Measurements from ENCODE around the gene DCLK1. TPM values are rescaled to one million over a fixed set of nuclear protein-coding genes. Genes with fewer than 3 reads are reported as not detected.

The DCLK1 gene
- total and polyA plus RNA-seq, 10 donors = 2.0 to 22.1 (median 11.7) TPM

- H3K4me1 ChIP-seq = no peaks in the 10 kb centered on the region
- intact Hi-C loops (cut with DNase I; ENCODE audit: low total_unique reads) = no loop called here
- H3K9me3 ChIP-seq = peaks cover 0 to 14% (median 7%) of the 10 kb centered on the region in 8 donors
- no peaks in the 10 kb centered on the region for H3K27me3 ChIP-seq (replicated peaks in 1 of 7)
- no peak overlapping the region for H3K27ac ChIP-seq
- TF ChIP-seq POLR2A (IDR thresholded peaks at IDR 0.05) (no peak), POLR2AphosphoS5 (IDR thresholded peaks at IDR 0.05) (no peak), CTCF (IDR thresholded peaks at IDR 0.05 in 8 of 11, conservative IDR thresholded peaks at IDR 0.05 in 3 of 11) (no peak)
- DNase-seq = no peak
- no peaks in the 10 kb centered on the region for H3K36me3 ChIP-seq
- H3K4me3 ChIP-seq = no peak overlapping the region
- WGBS, 5 donors = 47 to 63% (median 55%) methylated on average over 2 of the region's 2 CpGs
Measured at GRCh38 chr13:36026531-36026930, 104.7 kb downstream of the DCLK1 start.

GRCh38 chr13:36014763-36015162 is 116.4 kb downstream of the DCLK1 start:
- Histone ChIP-seq H3K4me3 (no peak overlapping the region), H3K27me3 (replicated peaks in 1 of 7) (no peaks in the 10 kb centered on the region), H3K36me3 (no peaks in the 10 kb centered on the region), H3K27ac (no peak overlapping the region), H3K9me3 (peaks cover 0 to 7% (median 3%) of the 10 kb centered on the region in 8 donors), H3K4me1 (no peaks in the 10 kb centered on the region)
- 71 to 92% (median 82%) methylated on average over 3 of the region's 3 CpGs for WGBS, 5 donors
- TF ChIP-seq CTCF (IDR thresholded peaks at IDR 0.05 in 8 of 11, conservative IDR thresholded peaks at IDR 0.05 in 3 of 11) (no peak), POLR2A (IDR thresholded peaks at IDR 0.05) (no peak), POLR2AphosphoS5 (IDR thresholded peaks at IDR 0.05) (no peak)
- no peak for DNase-seq
- intact Hi-C loops (cut with DNase I; ENCODE audit: low total_unique reads) = no loop called here

DNA sequence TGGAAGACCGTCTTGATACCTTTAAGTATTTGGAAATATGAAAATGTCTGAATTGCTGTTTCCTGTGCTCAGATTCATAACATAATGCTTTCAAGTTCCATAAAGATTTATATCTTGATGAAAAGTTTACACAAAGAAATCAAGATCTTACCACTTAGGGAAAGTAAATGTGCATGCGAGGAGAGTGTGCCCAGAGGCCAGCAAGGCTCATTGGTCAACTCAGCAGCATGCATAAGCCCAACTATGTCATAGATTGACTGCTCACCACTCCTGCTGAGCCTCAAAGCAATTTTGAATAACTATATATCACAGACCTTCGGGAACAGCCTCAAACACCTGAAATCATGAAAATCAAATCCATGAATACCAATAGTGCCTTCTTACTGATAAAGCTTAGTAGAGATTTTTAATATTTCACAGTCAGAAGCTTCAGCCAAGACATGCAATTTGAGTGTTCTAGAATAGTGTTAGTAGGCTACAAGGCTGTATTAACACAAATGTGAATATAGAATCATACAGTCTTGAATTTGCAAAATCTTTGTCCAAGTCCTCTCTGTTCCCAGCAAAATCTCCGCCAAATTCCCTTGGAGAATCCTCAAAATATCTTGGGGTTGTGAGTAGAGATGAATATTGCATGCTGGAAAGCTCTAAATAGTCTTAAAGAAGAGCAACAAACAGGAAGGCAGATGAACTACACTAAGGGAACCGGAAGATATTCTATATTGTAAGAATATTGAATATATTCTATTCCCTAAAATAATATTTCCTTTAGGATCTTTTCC is 124.1 kb downstream of the DCLK1 start:
- TF ChIP-seq POLR2A (IDR thresholded peaks at IDR 0.05) = no peak
- TF ChIP-seq POLR2AphosphoS5 (IDR thresholded peaks at IDR 0.05) = no peak
- TF ChIP-seq CTCF (IDR thresholded peaks at IDR 0.05 in 8 of 11, conservative IDR thresholded peaks at IDR 0.05 in 3 of 11) = no peak
- Histone ChIP-seq H3K4me3 (no peak overlapping the region), H3K36me3 (no peaks in the 10 kb centered on the region), H3K27me3 (replicated peaks in 1 of 7) (no peaks in the 10 kb centered on the region), H3K9me3 (peaks cover 0 to 9% (median 0%) of the 10 kb centered on the region in 8 donors), H3K27ac (no peak overlapping the region), H3K4me1 (no peaks in the 10 kb centered on the region)
- intact Hi-C loops (cut with DNase I; ENCODE audit: low total_unique reads) = no loop called here
- no peak for DNase-seq
- WGBS, 5 donors = 58 to 70% (median 67%) methylated on average over 5 of the region's 5 CpGs

DNA sequence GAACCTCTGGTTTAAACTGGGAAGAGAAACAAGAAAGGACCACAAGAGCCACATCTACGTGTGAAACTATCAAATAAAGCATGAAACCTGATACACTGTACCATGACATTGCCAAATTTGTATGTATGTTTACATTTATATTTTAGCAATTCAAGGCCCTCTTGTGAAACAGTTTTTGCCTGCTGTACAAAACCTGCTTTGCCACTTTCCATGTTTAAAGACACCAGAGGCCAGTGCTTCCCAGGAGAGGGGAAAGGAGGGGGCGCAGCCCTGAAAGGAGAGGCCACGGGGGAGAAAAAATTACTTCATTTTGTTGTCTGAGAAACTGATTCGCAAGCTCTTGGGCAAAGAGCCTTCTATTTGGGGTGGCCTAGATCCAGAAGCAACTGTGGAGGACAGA is 124.8 kb downstream of the DCLK1 start:
- no peaks in the 10 kb centered on the region for H3K4me1 ChIP-seq
- no peaks in the 10 kb centered on the region for H3K27me3 ChIP-seq (replicated peaks in 1 of 7)
- H3K27ac ChIP-seq = no peak overlapping the region
- peaks cover 0 to 9% (median 0%) of the 10 kb centered on the region in 8 donors for H3K9me3 ChIP-seq
- no peak overlapping the region for H3K4me3 ChIP-seq
- no peak for TF ChIP-seq POLR2A (IDR thresholded peaks at IDR 0.05)
- TF ChIP-seq POLR2AphosphoS5 (IDR thresholded peaks at IDR 0.05) = no peak
- TF ChIP-seq CTCF (IDR thresholded peaks at IDR 0.05 in 8 of 11, conservative IDR thresholded peaks at IDR 0.05 in 3 of 11) = no peak
- intact Hi-C loops (cut with DNase I; ENCODE audit: low total_unique reads) = no loop called here
- no peaks in the 10 kb centered on the region for H3K36me3 ChIP-seq
- 74 to 86% (median 80%) methylated on average over 4 of the region's 4 CpGs for WGBS, 5 donors
- no peak for DNase-seq

Data from spleen (tissue), 11 donors.